ENCODE results near the gene WSCD1.

Gene WSCD1

GRCh38 chr17:6061290-6061689 lies 8.9 kb upstream of the WSCD1 start:
- no peaks in the 10 kb centered on the region for H3K9me3 Mint-ChIP-seq
- peaks cover 50% of the 10 kb centered on the region for H3K27me3 Mint-ChIP-seq (ENCODE audit: low read depth, poor library complexity)
- no peak for DNase-seq
- peaks cover 34% of the 10 kb centered on the region for H3K4me1 Mint-ChIP-seq
- H3K27ac Mint-ChIP-seq: peak overlapping the region; percentile 48
- no peak for TF ChIP-seq CTCF (IDR thresholded peaks at IDR 0.05)
- no peak overlapping the region for H3K4me3 Mint-ChIP-seq
- H3K36me3 Mint-ChIP-seq (ENCODE audit: low read depth): no peaks in the 10 kb centered on the region

- no peak overlapping the region for H3K4me3 Mint-ChIP-seq
- no peak for TF ChIP-seq CTCF (IDR thresholded peaks at IDR 0.05)
These were observed 5.3 kb upstream of the WSCD1 start for GRCh38 chr17:6064868-6065267.

GRCh38 chr17:6065351-6065750 lies 4.8 kb upstream of the WSCD1 start:
- Mint-ChIP-seq H3K4me1 (peaks cover 22% of the 10 kb centered on the region), H3K36me3 (ENCODE audit: low read depth) (no peaks in the 10 kb centered on the region), H3K27me3 (ENCODE audit: low read depth, poor library complexity) (peaks cover 81% of the 10 kb centered on the region), H3K9me3 (no peaks in the 10 kb centered on the region), H3K27ac (no peak overlapping the region), H3K4me3 (no peak overlapping the region)
- DNase-seq: no peak
- no peak for TF ChIP-seq CTCF (IDR thresholded peaks at IDR 0.05)

More at GRCh38 chr17:6064868-6065267, 5.3 kb upstream of the WSCD1 start:
- Mint-ChIP-seq H3K27me3 (ENCODE audit: low read depth, poor library complexity) (peaks cover 79% of the 10 kb centered on the region), H3K36me3 (ENCODE audit: low read depth) (no peaks in the 10 kb centered on the region), H3K4me1 (peaks cover 24% of the 10 kb centered on the region), H3K9me3 (no peaks in the 10 kb centered on the region), H3K27ac (no peak overlapping the region)
- no peak for DNase-seq

GRCh38 chr17:6066183-6066948 lies 3.8 kb upstream of the WSCD1 start:
- DNase-seq: no peak
- H3K27me3 Mint-ChIP-seq (ENCODE audit: low read depth, poor library complexity): peaks cover 78% of the 10 kb centered on the region

GRCh38 chr17:6067060-6067459 lies 3.1 kb upstream of the WSCD1 start:
- Mint-ChIP-seq H3K36me3 (ENCODE audit: low read depth) (no peaks in the 10 kb centered on the region), H3K9me3 (no peaks in the 10 kb centered on the region), H3K4me1 (peaks cover 19% of the 10 kb centered on the region), H3K27ac (no peak overlapping the region), H3K4me3 (no peak overlapping the region), H3K27me3 (ENCODE audit: low read depth, poor library complexity) (peaks cover 84% of the 10 kb centered on the region)
- TF ChIP-seq CTCF (IDR thresholded peaks at IDR 0.05): no peak
- no peak for DNase-seq

More at GRCh38 chr17:6066183-6066948, 3.8 kb upstream of the WSCD1 start:
- H3K36me3 Mint-ChIP-seq (ENCODE audit: low read depth): no peaks in the 10 kb centered on the region
- H3K9me3 Mint-ChIP-seq: no peaks in the 10 kb centered on the region
- H3K4me1 Mint-ChIP-seq: peaks cover 19% of the 10 kb centered on the region
- no peak overlapping the region for H3K4me3 Mint-ChIP-seq
- no peak overlapping the region for H3K27ac Mint-ChIP-seq
- TF ChIP-seq CTCF (IDR thresholded peaks at IDR 0.05): no peak

- peak overlapping the region; percentile 78 for H3K4me3 Mint-ChIP-seq
- H3K27ac Mint-ChIP-seq: no peak overlapping the region
- no peak for TF ChIP-seq CTCF (IDR thresholded peaks at IDR 0.05)
- no peaks in the 10 kb centered on the region for H3K9me3 Mint-ChIP-seq
- H3K27me3 Mint-ChIP-seq (ENCODE audit: low read depth, poor library complexity): peaks cover 83% of the 10 kb centered on the region
- DNase-seq: peak; percentile 49
- H3K4me1 Mint-ChIP-seq: peaks cover 24% of the 10 kb centered on the region
- H3K36me3 Mint-ChIP-seq (ENCODE audit: low read depth): no peaks in the 10 kb centered on the region
These were observed 292 bp downstream of the WSCD1 start for GRCh38 chr17:6070430-6070912.

Measured in nephron progenitor cell (in vitro differentiated cells).